GM12878 (cell line): ENCODE results near the gene RIC8B. TPM values are rescaled to one million over a fixed set of nuclear protein-coding genes. Genes with fewer than 3 reads are reported as not detected.

Source experiments
- ATAC-seq: fragments of 200-7000 bp; cut with Tn5 transposase; 3 replicates; pipeline ENCODE4 v1.9.1; 2020; ENCODE audit warnings: mild to moderate bottlenecking, moderate library complexity
- BruUV-seq: library from RNA; stranded (reverse); fragments of 400-500 nt; replicated peaks from 2 replicates; lab custom pipeline; 2021; lab: Mats Ljungman, UMichigan
- CTCF ChIA-PET: fragments of 300-600 bp; sonication (Branson Sonifier 250); formaldehyde crosslinking; extraction: SDS; loops from one replicate; lab custom pipeline; 2021; ENCODE audit warnings: inconsistent platforms; lab: Yijun Ruan, JAX
- POLR2A ChIA-PET: fragments of 350-600 bp; formaldehyde crosslinking; extraction: SDS; loops from one replicate; lab custom pipeline; 2021; ENCODE audit warnings: inconsistent platforms; lab: Charles Lee
- RAD21 ChIA-PET: fragments of 300-600 bp; sonication (Branson Sonifier 250); formaldehyde crosslinking; loops from one replicate; lab custom pipeline; 2023; ENCODE audit warnings: antibody characterized with exemption; ENCODE audit not compliant: unreplicated experiment; lab: Charles Lee
- SMC1A ChIA-PET: fragments of 300-600 bp; sonication (Branson Sonifier 250); formaldehyde crosslinking; loops from one replicate; lab custom pipeline; 2023; ENCODE audit not compliant: unreplicated experiment, uncharacterized antibody; lab: Charles Lee
- DNase-seq: peaks from one replicate; pipeline ENCODE4 v3.0.0-alpha.2; 2011; ENCODE audit warnings: low read depth, low spot score
- FAIRE-seq: peaks from 3 replicates; lab custom pipeline; 2011; peaks lifted over from hg19 to GRCh38; lab: Jason Lieb, UNC
- H2AFZ ChIP-seq: 2 replicates; pipeline ENCODE4 v1.6.0; 2011; ENCODE audit warnings: low read depth, low read length, control low read depth; ENCODE audit not compliant: control insufficient read depth
- H3K27ac ChIP-seq: 2 replicates; pipeline ENCODE4 v1.5.1; 2011; ENCODE audit warnings: control low read depth; ENCODE audit not compliant: control insufficient read depth, insufficient read depth
- H3K27me3 ChIP-seq, 2 experiments: replicated peaks in 1 of 2; 2 replicates each; pipeline versions ENCODE4 v1.6.0 to v1.6.1; 2011; ENCODE audit warnings: low read length in 1 of 2; ENCODE audit not compliant: control insufficient read depth in 2 of 2, insufficient read depth in 2 of 2
- H3K36me3 ChIP-seq, 2 experiments: 2 replicates each; pipeline ENCODE4 v1.5.1; 2011; ENCODE audit warnings: low read length in 1 of 2; ENCODE audit not compliant: control insufficient read depth in 2 of 2, insufficient read depth in 2 of 2
- H3K4me1 ChIP-seq: 2 replicates; pipeline ENCODE4 v1.6.1; 2011; ENCODE audit warnings: mild to moderate bottlenecking, low read length, moderate library complexity, mixed read lengths; ENCODE audit not compliant: control insufficient read depth, insufficient read depth
- H3K4me2 ChIP-seq: 2 replicates; pipeline ENCODE4 v1.6.0; 2011; ENCODE audit warnings: control low read depth; ENCODE audit not compliant: control insufficient read depth, insufficient read depth
- H3K4me3 ChIP-seq: fragments of 200-600 bp; sonication (generic); 2 replicates; pipeline ENCODE4 v1.5.1; 2016
- H3K79me2 ChIP-seq: 2 replicates; pipeline ENCODE4 v1.6.0; 2011; ENCODE audit warnings: low read length; ENCODE audit not compliant: control insufficient read depth, insufficient read depth
- H3K9ac ChIP-seq: 2 replicates; pipeline ENCODE4 v1.8.0; 2011; ENCODE audit warnings: low read length, control low read depth, mixed read lengths; ENCODE audit not compliant: control insufficient read depth, insufficient read depth
- H3K9me3 ChIP-seq: replicated peaks from 3 replicates; pipeline ENCODE4 v1.5.1; 2011; ENCODE audit warnings: mild to moderate bottlenecking, low read length; ENCODE audit not compliant: control insufficient read depth, insufficient read depth
- H4K20me1 ChIP-seq: 2 replicates; pipeline ENCODE4 v1.6.0; 2011; ENCODE audit not compliant: control insufficient read depth, insufficient read depth
- ATF3 ChIP-seq: IDR thresholded peaks from 2 replicates; pipeline ENCODE4 v1.6.1; 2011; ENCODE audit warnings: low read depth, mild to moderate bottlenecking, low read length, moderate library complexity, borderline replicate concordance; ENCODE audit errors: extremely low read depth
- BCL11A ChIP-seq: IDR thresholded peaks from 2 replicates; pipeline ENCODE4 v1.6.1; 2011; ENCODE audit warnings: low read depth, low read length
- CHD2 ChIP-seq: IDR thresholded peaks from 2 replicates; pipeline ENCODE4 v1.6.1; 2011; ENCODE audit warnings: low read depth, low read length, improper control_type of control experiment, borderline replicate concordance
- DPF2 ChIP-seq: fragments of 450-650 bp; IDR thresholded peaks from 2 replicates; pipeline ENCODE4 v1.6.1; 2017; ENCODE audit warnings: mild to moderate bottlenecking
- HDAC6 ChIP-seq: fragments of 200-600 bp; sonication (generic); IDR thresholded peaks from one replicate; pipeline ENCODE4 v1.8.0; 2017; ENCODE audit warnings: antibody characterized with exemption; ENCODE audit not compliant: unreplicated experiment
- MEF2B ChIP-seq: fragments of 450-650 bp; IDR thresholded peaks from 2 replicates; pipeline ENCODE4 v1.6.1; 2018; ENCODE audit warnings: mild to moderate bottlenecking, moderate library complexity; ENCODE audit not compliant: partially characterized antibody, poor library complexity, severe bottlenecking
- MXI1 ChIP-seq: fragments of 150-350 bp; IDR thresholded peaks from 2 replicates; pipeline ENCODE4 v1.6.1; 2011; ENCODE audit warnings: low read depth, mild to moderate bottlenecking, inconsistent platforms, low read length, improper control_type of control experiment
- NR2C1 ChIP-seq: fragments of 450-650 bp; IDR thresholded peaks from 2 replicates; pipeline ENCODE4 v1.6.1; 2017; ENCODE audit warnings: antibody characterized with exemption, mild to moderate bottlenecking, moderate library complexity
- NRF1 ChIP-seq: conservative IDR thresholded peaks from 2 replicates; pipeline ENCODE4 v1.6.1; 2011; ENCODE audit warnings: mild to moderate bottlenecking, low read depth, low read length, improper control_type of control experiment
- RAD21 ChIP-seq: IDR thresholded peaks from 2 replicates; pipeline ENCODE4 v1.6.1; 2011; ENCODE audit warnings: mild to moderate bottlenecking, low read depth, low read length, moderate library complexity; ENCODE audit not compliant: insufficient read depth
- SMAD5 ChIP-seq: IDR thresholded peaks from 2 replicates; pipeline ENCODE4 v1.6.1; 2016; ENCODE audit warnings: antibody characterized with exemption, low read depth
- TARDBP ChIP-seq: IDR thresholded peaks from 2 replicates; pipeline ENCODE4 v1.6.1; 2016; ENCODE audit warnings: borderline replicate concordance
- ZNF24 ChIP-seq: fragments of 450-650 bp; IDR thresholded peaks from 2 replicates; pipeline ENCODE4 v1.6.1; 2017; ENCODE audit warnings: antibody characterized with exemption, mild to moderate bottlenecking
- ZNF622 ChIP-seq: fragments of 450-650 bp; IDR thresholded peaks from 2 replicates; pipeline ENCODE4 v1.6.1; 2017; ENCODE audit warnings: mild to moderate bottlenecking, inconsistent platforms
- WGBS: methylation state at CpG from one replicate; pipeline ENCODE4 v1.1.6; 2016; ENCODE audit warnings: low lambda C conversion rate; ENCODE audit not compliant: insufficient replicate concordance, insufficient coverage; ENCODE audit errors: missing lambda C conversion rate; 5-methylcytosine and 5-hydroxymethylcytosine counted together
- in situ Hi-C: fragments of 300-500 bp; cut with MboI; formaldehyde crosslinking; loops from 9 replicates; pipeline ENCODE4 v1.14.3; 2018; ENCODE audit warnings: mixed read lengths
- intact Hi-C: fragments of 100-400 bp; cut with micrococcal nuclease; formaldehyde crosslinking; loops from one replicate; pipeline ENCODE4 v1.14.2; 2022; ENCODE audit not compliant: unreplicated experiment
- polyA plus RNA-seq, 11 experiments: library from polyadenylated mRNA; depleted of rRNA in 4 of 11; unstranded in 6 of 11; stranded (reverse) in 5 of 11; fragments of >200 nt; fragmentation: Nextera tagmentation in 4 of 11; fragmentation: Illumina TruSeq in 1 of 11; extraction: Ambion mirVana in 4 of 11; extraction: Trizol in 1 of 11; gene quantifications; 1 replicate in 1 of 11; 2 replicates in 10 of 11; pipeline versions ENCODE4 v1.2.1 to v1.2.3, GENCODE V29; 2011 to 2016; ENCODE audit warnings: inconsistent platforms in 2 of 11, missing spikeins in 2 of 11, low read depth in 1 of 11
- total RNA-seq, 4 experiments: library from RNA; depleted of rRNA in 3 of 4; stranded (reverse); fragments of >200 nt in 3 of 4; fragmentation: Illumina TruSeq in 1 of 4; extraction: Trizol in 1 of 4; gene quantifications; 2 replicates each; pipeline versions ENCODE4 v1.2.1 to v1.2.3, GENCODE V29; 2013 to 2021
- TF ChIP-seq, protein P1 (sequence below): fragments of 450-650 bp; IDR thresholded peaks from 2 replicates; pipeline ENCODE4 v1.6.1; 2017; ENCODE audit warnings: mild to moderate bottlenecking, moderate library complexity
- TF ChIP-seq, protein P2 (sequence below): IDR thresholded peaks from 2 replicates; pipeline ENCODE4 v1.6.1; 2012; ENCODE audit warnings: mild to moderate bottlenecking, low read depth, low read length

The RIC8B gene
- total and polyA plus RNA-seq, 10 of the 15 experiments (the other 5 are each of a cell fraction or from before 2014, with no cell fraction given): 2.3 to 10.8 (median 6.2) TPM

DNA sequence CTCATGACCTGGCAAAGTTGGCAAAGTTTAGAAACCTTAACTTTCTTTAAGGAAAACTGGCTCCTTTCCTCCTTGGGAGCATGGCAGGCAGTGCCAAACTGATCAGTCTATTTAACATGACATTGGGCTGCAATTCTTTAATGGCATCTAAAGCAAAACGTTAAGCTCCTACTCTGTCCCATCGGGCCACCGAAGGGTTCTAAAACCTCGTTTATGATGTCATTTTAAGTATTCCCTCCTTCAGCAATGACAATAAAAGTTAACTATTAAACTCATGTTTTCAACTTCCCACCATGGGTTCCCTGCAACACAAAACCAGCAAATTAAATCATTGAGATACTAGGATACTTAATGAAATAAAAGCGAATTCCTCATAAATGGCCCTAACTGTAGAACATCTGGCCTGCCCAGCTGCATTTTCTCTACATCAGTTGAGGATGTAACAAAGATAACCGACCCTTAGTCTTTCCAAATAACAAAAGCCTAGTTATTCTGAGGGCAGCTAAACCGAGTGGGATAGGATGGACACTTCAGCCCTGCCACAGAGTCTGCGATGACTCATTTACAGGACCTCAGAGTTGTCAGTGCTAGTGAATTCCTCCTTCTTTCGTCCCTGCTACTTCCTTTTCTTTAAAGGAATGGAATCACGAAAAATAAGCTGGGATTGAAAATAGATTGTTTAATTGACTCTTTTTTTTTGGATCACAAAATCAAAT, 34.5 kb upstream of the RIC8B start (continued):
- TF ChIP-seq BCL11A (no peak), NR2C1 (no peak), TARDBP (no peak), HDAC6 (no peak), ATF3 (no peak)

DNA sequence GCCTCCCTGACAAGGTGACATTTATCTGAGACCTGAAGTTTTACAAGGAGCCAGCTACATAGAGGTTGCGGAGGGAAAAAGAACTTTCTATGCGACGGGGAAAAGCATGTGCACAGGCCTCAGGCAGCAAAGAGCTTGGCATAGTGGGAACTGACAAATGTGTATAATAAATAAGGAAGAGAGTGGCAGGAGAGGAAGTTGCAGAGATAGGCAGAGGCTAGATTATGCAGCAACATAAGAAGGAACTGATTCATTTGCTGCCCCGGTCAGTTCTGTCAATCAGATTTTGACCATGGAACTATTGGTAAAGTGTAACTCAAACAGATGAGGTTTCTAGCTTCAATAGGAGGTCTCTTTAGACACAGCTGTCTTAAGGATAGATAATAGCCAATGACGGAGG, 33.7 kb upstream of the RIC8B start:
- Histone ChIP-seq H3K9me3 (no peaks in the 10 kb centered on the region), H3K27me3 (peaks cover 0 to 4% of the 10 kb centered on the region in 2 experiments; a peak in 1 of 4 replicates), H3K4me2 (no peak overlapping the region), H2AFZ (no peak overlapping the region), H3K27ac (no peak overlapping the region), H3K79me2 (no peaks in the 10 kb centered on the region), H3K36me3 (no peaks in the 10 kb centered on the region), H3K4me1 (no peaks in the 10 kb centered on the region), H4K20me1 (no peaks in the 10 kb centered on the region), H3K4me3 (no peak overlapping the region), H3K9ac (no peak overlapping the region)
- WGBS: 87% methylated on average over 5 of the region's 5 CpGs
- ChIA-PET CTCF (interaction anchor here (0.7 to 4.1 kb wide), 5 partner anchors 23 to 178 kb away, joined by 3 to 31 read pairs (median 4); no protein-coding TSS in a partner anchor), POLR2A (no interaction called here), SMC1A (interaction anchor here (0.7 to 1.5 kb wide), 3 partner anchors 16 to 106 kb away, joined by 3 to 5 read pairs (median 4); no protein-coding TSS in a partner anchor), RAD21 (interaction anchor here (5.5 kb wide), 1 partner anchor 100 kb away, joined by 33 read pairs; no protein-coding TSS in a partner anchor)
- DNase-seq (no peak), ATAC-seq (no peak), FAIRE-seq (no peak)
- no TSS peak for BruUV-seq
- in situ Hi-C loops: no loop called here
- intact Hi-C loops: no loop called here
- no peak for TF ChIP-seq SMAD5
- TF ChIP-seq, protein P1, sequence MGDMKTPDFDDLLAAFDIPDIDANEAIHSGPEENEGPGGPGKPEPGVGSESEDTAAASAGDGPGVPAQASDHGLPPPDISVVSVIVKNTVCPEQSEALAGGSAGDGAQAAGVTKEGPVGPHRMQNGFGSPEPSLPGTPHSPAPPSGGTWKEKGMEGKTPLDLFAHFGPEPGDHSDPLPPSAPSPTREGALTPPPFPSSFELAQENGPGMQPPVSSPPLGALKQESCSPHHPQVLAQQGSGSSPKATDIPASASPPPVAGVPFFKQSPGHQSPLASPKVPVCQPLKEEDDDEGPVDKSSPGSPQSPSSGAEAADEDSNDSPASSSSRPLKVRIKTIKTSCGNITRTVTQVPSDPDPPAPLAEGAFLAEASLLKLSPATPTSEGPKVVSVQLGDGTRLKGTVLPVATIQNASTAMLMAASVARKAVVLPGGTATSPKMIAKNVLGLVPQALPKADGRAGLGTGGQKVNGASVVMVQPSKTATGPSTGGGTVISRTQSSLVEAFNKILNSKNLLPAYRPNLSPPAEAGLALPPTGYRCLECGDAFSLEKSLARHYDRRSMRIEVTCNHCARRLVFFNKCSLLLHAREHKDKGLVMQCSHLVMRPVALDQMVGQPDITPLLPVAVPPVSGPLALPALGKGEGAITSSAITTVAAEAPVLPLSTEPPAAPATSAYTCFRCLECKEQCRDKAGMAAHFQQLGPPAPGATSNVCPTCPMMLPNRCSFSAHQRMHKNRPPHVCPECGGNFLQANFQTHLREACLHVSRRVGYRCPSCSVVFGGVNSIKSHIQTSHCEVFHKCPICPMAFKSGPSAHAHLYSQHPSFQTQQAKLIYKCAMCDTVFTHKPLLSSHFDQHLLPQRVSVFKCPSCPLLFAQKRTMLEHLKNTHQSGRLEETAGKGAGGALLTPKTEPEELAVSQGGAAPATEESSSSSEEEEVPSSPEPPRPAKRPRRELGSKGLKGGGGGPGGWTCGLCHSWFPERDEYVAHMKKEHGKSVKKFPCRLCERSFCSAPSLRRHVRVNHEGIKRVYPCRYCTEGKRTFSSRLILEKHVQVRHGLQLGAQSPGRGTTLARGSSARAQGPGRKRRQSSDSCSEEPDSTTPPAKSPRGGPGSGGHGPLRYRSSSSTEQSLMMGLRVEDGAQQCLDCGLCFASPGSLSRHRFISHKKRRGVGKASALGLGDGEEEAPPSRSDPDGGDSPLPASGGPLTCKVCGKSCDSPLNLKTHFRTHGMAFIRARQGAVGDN: no peak
- TF ChIP-seq MEF2B: no peak
- no peak for TF ChIP-seq ZNF24
- no peak for TF ChIP-seq NR2C1
- TF ChIP-seq CHD2: no peak
- no peak for TF ChIP-seq MXI1
- no peak for TF ChIP-seq RAD21
- TF ChIP-seq ZNF622: no peak
- TF ChIP-seq, protein P2, sequence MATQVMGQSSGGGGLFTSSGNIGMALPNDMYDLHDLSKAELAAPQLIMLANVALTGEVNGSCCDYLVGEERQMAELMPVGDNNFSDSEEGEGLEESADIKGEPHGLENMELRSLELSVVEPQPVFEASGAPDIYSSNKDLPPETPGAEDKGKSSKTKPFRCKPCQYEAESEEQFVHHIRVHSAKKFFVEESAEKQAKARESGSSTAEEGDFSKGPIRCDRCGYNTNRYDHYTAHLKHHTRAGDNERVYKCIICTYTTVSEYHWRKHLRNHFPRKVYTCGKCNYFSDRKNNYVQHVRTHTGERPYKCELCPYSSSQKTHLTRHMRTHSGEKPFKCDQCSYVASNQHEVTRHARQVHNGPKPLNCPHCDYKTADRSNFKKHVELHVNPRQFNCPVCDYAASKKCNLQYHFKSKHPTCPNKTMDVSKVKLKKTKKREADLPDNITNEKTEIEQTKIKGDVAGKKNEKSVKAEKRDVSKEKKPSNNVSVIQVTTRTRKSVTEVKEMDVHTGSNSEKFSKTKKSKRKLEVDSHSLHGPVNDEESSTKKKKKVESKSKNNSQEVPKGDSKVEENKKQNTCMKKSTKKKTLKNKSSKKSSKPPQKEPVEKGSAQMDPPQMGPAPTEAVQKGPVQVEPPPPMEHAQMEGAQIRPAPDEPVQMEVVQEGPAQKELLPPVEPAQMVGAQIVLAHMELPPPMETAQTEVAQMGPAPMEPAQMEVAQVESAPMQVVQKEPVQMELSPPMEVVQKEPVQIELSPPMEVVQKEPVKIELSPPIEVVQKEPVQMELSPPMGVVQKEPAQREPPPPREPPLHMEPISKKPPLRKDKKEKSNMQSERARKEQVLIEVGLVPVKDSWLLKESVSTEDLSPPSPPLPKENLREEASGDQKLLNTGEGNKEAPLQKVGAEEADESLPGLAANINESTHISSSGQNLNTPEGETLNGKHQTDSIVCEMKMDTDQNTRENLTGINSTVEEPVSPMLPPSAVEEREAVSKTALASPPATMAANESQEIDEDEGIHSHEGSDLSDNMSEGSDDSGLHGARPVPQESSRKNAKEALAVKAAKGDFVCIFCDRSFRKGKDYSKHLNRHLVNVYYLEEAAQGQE: no peak
- TF ChIP-seq DPF2: no peak
- TF ChIP-seq NRF1: no peak
